NK-92 (cell line): ENCODE data around the gene DCDC1.
"Not testable (repeated sequence)": the region's sequence is repeated elsewhere in the genome, so short reads cannot be mapped to it uniquely, and the experiment has no call there.

Experiments
- DNase-seq: peaks from one replicate; lab custom pipeline; 2025; ENCODE audit not compliant: unreplicated experiment; lab: John Stamatoyannopoulos, UW

DCDC1 gene

DNA sequence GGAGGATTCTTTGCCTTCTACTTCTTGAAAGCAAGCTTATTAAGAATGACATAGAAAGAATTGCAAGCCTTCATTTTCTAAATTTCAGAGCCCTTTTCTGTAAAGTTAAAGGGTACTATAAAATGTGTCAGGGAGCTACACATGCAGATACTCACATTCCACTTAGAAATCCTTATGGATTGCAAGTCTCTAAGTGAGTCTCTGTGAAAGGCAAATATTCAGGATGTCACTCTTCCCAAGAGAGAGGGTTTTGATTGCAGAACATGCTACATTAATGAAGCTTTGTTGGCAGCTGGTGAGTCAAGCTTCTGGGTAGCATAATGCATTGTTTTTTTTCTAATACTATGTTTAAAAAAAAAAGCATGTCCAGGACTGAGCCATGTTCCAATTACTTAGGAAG lies 369.2 kb downstream of the DCDC1 start:
- no peak for DNase-seq

DNA sequence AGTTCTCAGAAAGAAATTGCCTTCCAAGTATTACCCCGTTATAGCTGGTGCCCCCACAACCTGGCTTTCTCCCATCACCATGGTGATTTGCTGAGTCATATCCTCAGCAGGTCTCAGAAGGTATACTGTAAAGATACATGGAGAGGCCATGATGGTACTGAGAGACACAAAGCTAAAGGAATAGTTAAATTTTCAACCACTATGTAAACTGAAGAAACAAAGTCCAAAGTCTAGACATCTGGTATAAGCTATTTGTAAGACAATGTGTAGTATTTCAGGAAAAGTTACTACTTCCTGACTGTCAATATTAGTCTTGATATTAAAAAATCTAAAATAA lies 377.1 kb downstream of the DCDC1 start:
- no peak for DNase-seq

DNA sequence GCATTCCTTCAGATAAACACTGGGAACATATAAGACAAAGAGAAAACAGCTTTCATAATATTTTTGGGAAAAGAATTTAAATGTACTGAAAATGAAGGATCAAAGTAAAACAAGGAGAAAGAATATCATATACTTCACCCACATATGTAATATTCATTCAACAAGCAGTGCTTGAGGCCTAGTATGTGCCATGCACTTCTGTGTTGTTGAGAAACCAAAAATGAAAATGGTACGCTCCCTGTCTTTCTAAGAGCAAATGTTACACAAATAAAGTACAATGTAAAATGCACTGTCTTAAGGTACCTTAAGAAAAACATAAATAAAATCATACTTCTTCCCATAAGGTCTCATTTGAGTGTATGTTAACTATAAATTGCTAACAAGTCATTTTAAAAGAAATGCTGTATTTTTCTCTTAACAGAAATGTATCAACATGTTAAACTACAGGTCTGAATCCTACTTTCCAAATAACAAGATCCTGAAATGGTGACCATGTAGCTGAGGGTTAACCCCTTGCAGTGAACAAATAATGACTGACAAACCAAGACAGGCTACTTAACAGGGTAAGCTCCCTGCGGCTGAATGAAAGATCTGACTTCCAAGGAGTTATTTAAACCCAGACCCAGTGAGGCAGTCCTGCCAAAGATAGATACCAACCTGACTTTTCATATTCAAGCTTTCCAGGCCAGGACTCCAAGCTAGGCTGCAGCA lies 377.6 kb downstream of the DCDC1 start:
- no peak for DNase-seq

DNA sequence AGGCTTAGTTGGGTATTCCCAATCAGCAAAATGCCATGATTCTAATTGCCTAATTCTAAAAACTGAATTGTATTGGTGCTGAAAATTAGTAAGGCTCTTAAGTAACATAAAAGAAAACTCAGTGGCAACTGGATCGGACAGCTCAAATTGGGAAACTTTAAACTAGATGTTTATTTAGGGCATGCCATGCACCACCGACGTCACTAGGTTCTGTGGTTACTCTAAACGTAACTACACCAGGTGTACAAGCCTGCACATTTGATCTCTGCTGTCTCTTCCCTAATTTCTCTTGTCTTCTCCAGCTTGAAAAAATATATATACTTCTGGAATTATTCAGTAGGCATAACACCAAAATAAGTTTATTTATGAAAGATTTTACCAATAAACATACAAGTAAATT lies 378.2 kb downstream of the DCDC1 start:
- DNase-seq, result no peak

DNA sequence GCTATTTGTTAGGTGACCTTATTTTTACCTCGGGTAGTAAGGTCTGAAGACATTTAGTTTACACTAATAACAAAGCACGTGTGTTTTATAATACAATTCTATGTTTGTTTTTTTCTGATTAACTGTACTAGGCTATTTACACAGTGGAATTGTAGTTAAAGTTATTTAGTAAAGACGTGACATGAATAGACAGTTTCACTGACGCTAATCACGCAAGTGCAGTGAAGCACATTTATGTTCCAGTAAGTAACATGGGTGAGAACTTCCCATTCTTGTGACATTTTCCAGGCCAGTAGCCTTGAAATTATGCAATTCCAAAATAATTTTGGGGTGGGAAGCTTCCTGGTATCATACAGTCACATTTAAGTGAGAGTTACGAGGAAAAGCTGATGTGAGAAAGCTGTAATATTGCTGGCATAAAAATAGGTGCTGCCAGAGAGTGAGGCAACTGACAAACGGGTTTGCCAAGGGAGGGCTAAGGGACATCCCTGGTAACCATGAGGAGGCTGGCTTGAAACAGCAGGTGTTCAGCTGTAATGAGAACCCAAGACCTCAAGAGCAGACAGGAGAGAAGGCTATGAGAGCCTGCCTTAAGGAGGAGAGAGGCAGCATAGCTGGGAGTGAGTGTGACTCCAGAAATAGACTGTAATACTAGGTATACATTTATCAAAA lies 378.8 kb downstream of the DCDC1 start:
- DNase-seq, result no peak

DNA sequence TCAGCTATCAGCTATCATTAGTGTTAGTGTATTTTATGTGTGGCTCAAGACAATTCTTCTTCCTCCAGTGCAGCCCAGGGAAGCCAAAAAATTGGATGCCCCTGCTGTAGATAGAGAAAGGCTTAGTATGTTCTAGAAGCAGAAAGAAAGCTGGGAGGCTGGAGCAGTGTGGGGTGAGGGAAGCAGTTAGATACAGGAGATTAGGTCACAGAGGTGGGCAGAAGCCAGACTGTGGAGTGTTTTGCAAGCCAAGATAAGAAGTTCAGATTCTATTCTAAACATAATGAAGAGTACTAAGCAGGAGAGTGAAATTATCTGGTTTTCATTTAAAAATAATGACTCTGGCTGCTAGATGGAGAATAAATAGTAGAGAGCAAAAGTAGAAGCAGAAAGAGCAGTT lies 381.7 kb downstream of the DCDC1 start:
- no peak for DNase-seq

DNA sequence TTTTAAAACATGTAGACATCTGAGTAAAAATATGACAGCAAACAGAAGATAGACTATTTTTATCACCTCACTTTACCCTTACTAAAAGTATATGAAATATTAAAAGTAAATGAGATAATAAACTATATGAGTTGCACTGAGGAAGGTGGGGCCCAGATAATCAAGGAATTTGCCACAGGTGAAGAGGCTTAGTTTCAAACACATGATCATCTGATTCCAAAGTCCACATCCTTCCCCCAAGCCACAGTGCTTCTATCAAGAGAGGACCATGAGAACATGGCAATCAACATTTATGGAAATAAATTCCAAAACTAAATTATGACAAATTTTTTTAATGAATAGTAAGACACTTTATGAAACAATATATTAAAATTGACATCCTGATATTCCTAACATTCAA lies 384.0 kb downstream of the DCDC1 start:
- no peak for DNase-seq

DNA sequence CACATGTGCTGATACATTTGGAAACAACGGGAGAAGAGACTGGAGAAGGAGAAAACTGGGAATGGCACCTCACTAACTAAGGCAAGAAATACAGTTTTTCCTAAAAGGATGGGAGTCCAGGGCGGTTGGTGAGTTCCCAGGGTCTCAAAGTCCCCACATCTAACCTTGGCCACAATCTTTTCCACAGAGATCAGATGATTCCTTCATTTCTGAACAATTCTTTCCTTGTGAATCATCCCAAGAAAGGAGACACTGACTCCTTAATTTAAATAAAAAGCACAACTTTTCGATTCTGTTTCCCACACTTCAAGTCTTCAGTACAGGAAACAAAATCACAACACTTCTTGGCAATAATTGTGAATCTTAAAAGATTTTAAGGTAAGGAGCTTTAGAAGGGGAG lies 384.7 kb downstream of the DCDC1 start:
- no peak for DNase-seq

DNA sequence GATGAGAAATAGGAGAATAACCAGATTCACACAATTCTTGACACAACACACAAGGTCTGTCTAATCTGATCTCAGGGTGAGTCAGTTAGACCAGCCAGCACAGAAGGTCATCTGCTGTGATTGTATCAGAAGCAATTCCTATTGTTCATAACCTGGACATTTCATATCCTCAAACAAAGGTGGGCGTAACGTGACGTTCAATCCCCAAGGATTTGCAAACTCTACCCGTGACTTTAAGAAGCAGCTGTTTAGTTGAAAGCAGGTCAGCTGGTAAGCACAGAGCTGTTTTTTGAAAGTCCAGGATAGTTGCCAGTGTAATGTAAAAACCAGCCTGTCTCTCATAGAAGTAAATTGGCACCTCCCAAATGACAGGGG lies 385.1 kb downstream of the DCDC1 start:
- DNase-seq, result no peak

DNA sequence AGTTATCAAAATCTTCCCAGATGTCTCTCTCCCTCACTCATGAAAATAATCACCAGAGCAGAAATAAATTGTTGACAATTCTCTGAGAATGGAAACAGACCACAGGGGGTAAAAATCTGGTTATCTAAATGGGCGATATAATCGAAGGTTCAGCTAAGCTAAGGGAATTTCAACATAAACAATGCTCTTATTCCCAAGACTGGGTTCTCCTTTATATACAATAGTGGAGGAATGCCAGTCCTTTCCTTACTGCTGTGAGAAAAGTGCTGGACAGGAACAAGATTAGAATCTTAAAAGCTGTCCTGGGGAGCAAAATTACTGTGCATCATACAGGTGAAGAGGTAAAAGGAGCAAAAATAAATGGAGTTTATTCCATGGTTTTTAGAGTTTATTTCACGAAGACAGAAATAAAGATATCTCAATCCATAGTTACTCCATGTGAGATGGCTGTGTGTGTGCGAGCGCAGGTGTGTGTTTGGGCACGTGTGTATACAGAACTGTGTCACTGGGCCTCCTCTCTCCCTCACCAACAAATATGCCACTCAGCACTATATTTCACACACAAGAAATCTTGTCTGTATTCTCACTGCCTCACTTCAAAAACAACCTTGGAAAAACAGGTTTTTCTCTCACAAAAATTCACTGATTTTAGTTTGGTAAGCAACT lies 385.6 kb downstream of the DCDC1 start:
- no peak for DNase-seq

DNA sequence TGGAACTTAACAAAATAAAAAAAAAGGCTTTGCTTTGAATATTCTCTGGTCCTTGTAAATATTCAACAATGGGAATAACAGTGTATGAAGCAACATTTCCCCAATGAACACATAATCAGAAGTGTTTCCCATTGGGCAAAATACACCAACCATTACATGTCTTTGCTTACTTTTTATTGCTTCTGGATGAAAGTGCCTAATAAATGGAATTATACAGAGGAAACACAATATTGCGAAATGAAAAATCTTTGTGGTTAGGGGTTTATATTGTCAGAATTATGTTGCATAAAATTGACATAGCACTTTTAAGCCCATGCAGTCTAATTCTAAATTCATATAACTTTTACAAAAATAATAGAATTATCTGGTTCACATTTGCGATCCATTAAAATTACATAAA lies 386.4 kb downstream of the DCDC1 start:
- DNase-seq, result no peak

DNA sequence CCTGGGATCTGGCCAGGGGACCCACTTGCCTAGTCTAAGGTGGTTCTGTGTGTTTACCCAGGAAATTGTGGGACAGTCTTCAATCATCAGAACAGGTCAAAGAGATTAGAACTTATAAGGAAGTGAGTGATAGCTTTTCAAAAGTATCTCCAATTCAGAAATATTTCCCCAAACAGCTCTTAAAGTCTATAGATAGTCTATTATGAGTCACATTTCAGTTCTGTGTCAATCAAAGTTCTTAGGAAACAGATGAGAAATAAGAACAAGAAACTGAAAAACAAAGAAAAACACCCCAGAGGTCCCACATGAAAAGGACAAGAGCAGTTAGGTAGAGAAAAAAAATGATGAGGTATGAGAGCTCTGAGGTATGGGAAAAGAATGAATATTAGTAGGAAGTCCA lies 402.0 kb downstream of the DCDC1 start:
- no peak for DNase-seq

DNA sequence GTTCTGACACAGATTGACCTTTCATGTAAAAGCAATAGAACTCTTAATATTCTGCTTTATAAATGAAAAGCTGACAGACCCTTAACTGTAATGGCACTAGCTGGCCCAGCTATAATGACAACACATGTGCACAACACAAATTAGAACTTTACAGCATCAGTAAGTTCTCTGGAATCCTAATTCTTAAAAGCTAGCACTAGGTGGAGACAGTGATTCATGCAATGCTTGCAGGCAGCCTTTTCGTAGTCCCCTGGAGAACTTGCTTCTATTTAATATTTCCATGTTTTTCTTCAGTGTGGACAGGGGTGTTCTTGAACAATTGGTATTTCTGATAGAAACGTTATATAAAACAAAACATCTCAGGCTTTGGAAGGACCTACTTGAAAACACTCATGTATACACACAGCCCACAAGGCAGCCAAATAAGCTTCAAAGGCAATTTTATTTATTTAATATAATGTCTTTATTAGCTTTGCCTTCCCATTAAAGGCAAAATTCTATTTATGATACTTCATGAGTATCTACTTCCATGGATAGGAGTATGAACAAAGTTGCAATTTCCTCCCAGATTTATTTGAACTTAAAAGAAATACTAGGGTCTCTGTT lies 409.0 kb downstream of the DCDC1 start:
- no peak for DNase-seq

DNA sequence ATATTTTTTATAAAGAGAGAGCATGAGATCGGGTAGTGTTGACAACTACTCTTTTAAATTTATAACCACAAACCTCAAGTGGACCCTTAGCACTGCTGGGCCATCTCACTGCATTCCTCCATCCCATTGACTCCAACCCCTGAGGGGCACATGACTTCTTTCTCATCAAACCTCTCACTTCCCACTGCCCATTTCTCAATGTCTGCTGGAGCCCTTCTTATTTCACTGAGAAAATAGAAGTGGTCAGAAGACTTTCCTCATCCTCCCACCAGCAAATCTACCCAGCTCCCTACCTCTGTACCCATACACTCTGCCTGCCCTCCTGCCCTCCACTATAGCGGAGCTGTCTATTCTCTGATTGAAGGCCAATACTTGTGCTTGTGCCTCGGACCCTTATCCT lies 412.8 kb downstream of the DCDC1 start:
- no peak for DNase-seq

DNA sequence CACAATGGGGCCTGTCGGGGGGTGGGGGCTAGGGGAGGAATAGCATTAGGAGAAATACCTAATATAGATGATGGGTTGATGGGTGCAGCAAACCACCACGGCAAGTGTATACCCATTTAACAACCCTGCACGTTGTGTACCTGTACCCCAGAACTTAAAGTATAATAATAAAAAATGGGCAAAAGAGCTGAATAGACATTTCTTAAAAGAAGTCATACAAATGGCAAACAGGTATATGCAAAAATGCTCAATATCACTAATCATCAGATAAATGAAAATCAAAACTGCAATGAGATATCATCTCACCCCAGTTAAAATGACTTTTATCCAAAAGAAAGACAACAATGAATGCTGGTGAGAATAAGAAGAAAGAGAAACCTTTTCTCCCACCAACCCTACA lies 419.7 kb downstream of the DCDC1 start:
- no peak for DNase-seq

DNA sequence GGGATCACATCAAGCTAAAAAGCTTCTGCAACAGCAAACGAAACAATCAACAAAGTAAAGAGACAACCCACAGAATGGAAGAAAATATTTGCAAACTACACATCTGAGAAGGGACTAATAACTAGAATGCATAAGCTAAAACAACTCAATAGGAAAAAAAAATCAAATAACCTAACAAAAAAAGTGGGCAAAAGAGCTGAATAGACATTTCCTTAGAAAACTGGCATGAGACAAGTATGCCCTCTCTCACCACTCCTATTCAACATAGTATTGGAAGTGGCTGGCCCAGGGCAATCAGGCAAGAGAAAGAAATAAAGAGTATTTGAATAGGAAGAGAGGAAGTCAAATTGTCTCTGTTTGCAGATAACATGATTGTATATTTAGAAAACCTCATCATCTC lies 421.8 kb downstream of the DCDC1 start:
- DNase-seq, result not testable (repeated sequence)

DNA sequence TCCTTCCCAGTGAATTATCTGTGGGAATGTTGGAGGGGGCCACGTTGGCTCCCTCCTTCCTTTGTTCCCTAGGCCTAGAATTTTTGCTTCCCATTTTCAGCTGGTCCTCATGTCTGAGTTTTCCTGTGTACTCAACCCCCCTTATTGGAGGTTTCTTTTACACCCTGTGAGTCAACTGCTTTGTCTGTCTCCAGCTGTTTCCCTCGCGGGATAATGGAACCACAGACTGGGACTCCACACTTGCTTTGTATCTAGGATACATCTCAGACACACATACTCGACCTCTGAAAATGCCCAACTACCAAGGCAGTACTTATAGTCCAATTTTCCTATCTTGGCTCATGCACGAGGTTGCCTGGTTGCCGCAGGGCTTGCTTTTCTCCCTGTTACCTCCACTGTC lies 430.7 kb downstream of the DCDC1 start:
- no peak for DNase-seq

DNA sequence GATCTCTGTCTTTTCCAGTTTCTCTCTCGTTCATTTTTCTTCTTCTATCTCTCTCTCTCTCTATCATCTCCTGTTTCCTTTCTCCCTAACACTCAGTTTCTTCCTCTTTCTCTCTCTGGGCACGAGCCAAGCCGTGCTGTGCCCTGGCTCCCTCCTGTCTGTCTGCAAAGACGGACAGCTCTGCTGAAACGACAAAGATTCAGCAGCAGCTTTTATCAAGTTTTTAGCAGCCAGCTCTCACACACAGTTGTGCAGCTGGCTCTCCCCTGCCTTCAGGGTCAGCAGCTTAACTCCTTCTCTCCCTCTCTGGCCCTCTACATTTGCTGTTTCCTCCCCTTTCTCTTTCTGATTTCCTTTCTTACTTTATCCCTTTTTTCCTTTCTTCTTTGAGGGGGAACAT lies 431.4 kb downstream of the DCDC1 start:
- no peak for DNase-seq

DNA sequence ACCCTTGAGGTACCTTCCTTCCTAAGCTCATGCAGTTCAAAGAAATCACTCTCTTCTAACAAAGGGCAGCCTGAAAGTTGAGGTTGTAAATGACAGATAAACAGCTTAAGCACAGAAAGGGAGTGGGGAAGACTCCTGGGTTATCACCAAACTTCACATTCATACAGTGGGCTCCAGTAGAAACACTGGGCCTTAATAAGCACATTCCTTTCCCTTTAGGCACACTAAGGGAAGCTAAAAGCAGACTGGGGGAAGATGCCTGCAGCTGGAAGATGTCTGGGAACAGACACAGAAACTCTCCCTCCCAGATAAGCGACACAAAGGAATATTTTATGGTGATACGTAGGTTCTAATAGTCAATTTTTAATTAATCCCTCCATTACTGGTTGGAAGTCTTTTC lies 433.0 kb downstream of the DCDC1 start:
- DNase-seq, result no peak

DNA sequence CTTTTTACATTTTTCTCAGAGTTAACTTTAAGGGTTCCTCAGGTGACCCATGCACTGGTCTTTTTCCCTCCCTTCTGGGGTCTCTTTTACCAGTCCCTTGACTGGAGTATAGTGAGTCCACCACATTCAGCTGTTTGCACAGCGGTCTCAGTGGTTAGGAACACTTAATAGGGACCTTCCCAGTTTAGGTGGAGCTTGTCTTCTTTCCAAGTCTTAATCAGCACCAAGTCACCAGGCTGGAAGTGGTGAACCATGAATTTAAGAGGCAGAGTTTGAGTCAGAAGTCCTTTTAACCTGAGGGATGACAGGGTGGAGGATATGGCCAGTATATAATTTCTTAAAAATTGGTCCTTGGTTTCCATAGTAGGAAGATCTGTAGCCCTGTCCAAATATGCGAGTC lies 433.7 kb downstream of the DCDC1 start:
- DNase-seq, result no peak

DNA sequence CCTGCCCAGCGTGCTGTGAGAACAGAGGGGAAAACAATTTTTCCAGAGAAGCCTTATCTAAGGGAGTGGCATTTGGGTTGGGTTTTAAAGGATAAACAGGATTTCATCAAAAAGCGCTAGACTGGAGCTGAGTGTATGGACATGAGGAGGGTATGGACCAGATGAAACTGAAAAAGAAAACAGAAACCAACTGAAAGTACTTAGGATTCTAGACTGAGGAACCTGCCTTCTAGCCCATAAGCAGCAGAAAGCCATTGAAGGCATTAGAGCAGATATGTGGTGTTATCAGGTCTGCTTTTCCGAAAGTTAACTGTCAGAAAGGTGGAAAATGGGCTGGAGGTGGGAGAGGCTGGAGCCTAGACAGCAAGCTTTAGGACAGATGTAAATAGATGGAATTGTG lies 443.4 kb downstream of the DCDC1 start:
- no peak for DNase-seq

DNA sequence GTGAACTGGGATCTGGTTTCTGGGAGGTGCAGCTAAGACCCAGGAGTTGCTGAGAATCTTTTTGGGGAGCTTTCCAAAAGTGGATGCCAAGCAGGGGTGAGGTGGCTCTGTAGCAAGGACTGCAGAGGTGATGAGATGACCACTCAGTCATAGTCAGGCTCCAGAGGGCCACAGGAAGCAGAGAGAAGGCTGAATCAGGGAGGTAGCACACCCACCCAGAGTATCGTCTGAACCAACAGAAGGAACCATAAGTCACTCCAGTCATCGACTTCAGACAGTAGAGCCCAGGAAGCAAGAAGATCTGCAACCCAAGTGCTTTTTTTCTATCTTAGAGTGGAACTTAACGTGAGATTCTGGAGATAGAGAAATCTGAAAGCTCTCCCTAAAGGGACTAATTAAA lies 447.7 kb downstream of the DCDC1 start:
- no peak for DNase-seq
